Liver (tissue), 3 donors: Measurements from ENCODE around the gene SMYD3.

ENCODE experiments used
- EGR1 ChIP-seq, 2 donors: IDR thresholded peaks; 2 replicates each; pipeline ENCODE4 v1.6.1; 2016 to 2018; ENCODE audit warnings: antibody characterized with exemption in 2 of 2, low read depth in 2 of 2
- GABPA ChIP-seq, 2 donors: IDR thresholded peaks in 1 of 2; conservative IDR thresholded peaks in 1 of 2; 2 replicates each; pipeline ENCODE4 v1.6.1; 2016; ENCODE audit warnings: antibody characterized with exemption in 2 of 2, mild to moderate bottlenecking in 1 of 2, moderate library complexity in 1 of 2
- MAX ChIP-seq: IDR thresholded peaks from 2 replicates; pipeline ENCODE4 v1.6.1; 2016; ENCODE audit warnings: antibody characterized with exemption
- REST ChIP-seq: IDR thresholded peaks from 2 replicates; pipeline ENCODE4 v1.6.1; 2016; ENCODE audit warnings: antibody characterized with exemption, mild to moderate bottlenecking
- YY1 ChIP-seq: IDR thresholded peaks from 2 replicates; pipeline ENCODE4 v1.6.1; 2016; ENCODE audit warnings: antibody characterized with exemption, mild to moderate bottlenecking
- TF ChIP-seq, protein P1 (sequence below): fragments of 150-350 bp; IDR thresholded peaks from 2 replicates; pipeline ENCODE4 v1.5.1; 2017; ENCODE audit warnings: improper control_type of control experiment, low read depth, low read length; ENCODE audit not compliant: missing input control
- donor health status: healthy.
- donor health status: healthy.

- TF ChIP-seq, protein P1, sequence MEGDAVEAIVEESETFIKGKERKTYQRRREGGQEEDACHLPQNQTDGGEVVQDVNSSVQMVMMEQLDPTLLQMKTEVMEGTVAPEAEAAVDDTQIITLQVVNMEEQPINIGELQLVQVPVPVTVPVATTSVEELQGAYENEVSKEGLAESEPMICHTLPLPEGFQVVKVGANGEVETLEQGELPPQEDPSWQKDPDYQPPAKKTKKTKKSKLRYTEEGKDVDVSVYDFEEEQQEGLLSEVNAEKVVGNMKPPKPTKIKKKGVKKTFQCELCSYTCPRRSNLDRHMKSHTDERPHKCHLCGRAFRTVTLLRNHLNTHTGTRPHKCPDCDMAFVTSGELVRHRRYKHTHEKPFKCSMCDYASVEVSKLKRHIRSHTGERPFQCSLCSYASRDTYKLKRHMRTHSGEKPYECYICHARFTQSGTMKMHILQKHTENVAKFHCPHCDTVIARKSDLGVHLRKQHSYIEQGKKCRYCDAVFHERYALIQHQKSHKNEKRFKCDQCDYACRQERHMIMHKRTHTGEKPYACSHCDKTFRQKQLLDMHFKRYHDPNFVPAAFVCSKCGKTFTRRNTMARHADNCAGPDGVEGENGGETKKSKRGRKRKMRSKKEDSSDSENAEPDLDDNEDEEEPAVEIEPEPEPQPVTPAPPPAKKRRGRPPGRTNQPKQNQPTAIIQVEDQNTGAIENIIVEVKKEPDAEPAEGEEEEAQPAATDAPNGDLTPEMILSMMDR = no peak
- TF ChIP-seq REST (no peak), EGR1 (IDR thresholded peaks at IDR 0.05; ENCODE audit: low read depth in 2 of 2) (no peak), GABPA (IDR thresholded peaks at IDR 0.05 in 1 of 2, conservative IDR thresholded peaks at IDR 0.05 in 1 of 2) (no peak), YY1 (no peak), MAX (no peak)
These were observed 574.6 kb downstream of the SMYD3 start for GRCh38 chr1:245932302-245932972.
